HG03045 (cell line): ENCODE measurements around the gene ATP1B2.
"Not testable (repeated sequence)": the region's sequence is repeated elsewhere in the genome, so short reads cannot be mapped to it uniquely, and the experiment has no call there.

Source experiments
- ATAC-seq: cut with Tn5 transposase; IDR thresholded peaks from one replicate; pipeline ENCODE4 v1.9.1; 2021; ENCODE audit warnings: mild to moderate bottlenecking, moderate library complexity; ENCODE audit not compliant: unreplicated experiment

ATP1B2 gene

GRCh38 chr17:7633093-7633492, 17.6 kb upstream of the ATP1B2 start:
- ATAC-seq, result no peak

GRCh38 chr17:7634384-7634783, 16.3 kb upstream of the ATP1B2 start:
- no peak for ATAC-seq

GRCh38 chr17:7636163-7636562, 14.6 kb upstream of the ATP1B2 start:
- no peak for ATAC-seq

DNA sequence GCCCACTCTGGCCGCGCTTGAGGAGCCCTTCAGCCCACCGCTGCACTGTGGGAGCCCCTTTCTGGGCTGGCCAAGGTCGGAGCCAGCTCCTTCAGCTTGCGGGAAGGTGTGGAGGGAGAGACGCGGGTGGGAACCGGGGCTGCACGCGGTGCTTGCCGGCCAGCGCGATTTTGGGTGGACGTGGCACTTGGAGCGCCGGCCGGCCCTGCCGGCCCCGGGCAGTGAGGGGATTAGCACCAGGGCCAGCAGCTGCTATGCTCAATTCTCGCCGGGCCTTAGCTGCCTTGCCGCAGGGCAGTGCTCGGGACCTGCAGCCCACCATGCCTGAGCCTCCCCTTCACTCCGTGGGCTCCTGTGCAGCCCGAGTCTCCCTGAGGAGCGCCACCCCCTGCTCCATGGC, 9.9 kb upstream of the ATP1B2 start:
- ATAC-seq, result no peak

- not testable (repeated sequence) for ATAC-seq
Measured at GRCh38 chr17:7641635-7642034, 9.1 kb upstream of the ATP1B2 start.

DNA sequence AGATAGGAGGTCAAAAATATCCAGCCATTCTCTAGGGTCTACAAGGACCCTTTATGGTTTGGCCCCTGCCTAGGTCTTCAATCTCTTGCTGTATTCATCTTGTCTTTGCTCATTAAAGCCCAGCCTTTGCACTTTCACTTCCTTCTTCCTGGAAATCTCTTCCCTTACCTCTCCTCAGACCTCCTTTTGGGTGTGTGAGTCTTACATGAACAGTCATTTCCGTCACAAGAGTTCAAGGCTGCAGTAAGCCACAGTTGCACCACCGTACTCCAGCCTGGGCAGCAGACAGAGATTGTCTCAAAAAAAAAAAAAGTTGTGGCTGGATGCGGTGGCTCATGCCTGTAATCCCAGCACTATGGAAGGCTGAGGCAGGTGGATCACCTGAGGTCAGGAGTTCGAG, 6.0 kb upstream of the ATP1B2 start:
- no peak for ATAC-seq

GRCh38 chr17:7646457-7646856, 4.3 kb upstream of the ATP1B2 start:
- ATAC-seq, result no peak

GRCh38 chr17:7647018-7647417, 3.7 kb upstream of the ATP1B2 start:
- ATAC-seq, result no peak

- ATAC-seq, result no peak
Measured at GRCh38 chr17:7651097-7651664, 455 bp downstream of the ATP1B2 start.

DNA sequence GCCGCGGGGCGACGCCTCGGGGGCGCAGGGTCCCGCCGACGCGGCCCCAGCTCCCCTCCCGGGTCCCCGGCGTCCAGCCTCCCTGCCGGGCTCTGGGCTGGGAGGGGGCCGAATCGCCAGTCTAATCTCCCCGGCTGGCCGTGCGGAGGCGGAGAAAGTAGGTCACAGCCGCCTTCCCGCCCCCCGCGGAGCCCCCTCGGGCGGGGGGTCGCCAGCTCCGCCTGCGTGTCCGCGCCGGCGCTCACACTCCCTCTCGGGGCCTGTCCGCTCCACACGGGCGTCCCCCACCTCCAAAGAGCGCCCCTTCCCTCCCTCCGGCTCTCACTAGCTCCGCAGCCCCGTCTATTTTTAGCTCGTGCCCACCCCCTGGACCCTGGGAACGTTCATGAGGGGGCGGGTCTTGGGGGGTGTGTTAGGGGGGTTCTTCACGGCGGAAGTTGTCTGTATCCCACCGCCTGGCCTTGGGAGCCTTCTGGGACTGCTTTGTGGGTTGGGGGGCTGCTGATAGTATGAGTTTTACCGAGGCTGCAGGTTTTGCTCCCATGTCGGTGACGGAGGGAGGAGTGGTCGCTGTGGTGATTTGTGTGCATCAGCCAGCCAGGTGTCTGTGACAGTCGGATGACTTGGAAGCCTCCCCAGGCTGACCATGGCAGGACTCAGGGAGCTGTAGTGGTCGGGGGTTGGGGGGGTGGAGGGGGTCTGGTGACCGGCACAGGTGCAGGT, 1.1 kb downstream of the ATP1B2 start:
- ATAC-seq, result no peak

GRCh38 chr17:7652388-7653356, 1.9 kb downstream of the ATP1B2 start:
- ATAC-seq, result no peak

DNA sequence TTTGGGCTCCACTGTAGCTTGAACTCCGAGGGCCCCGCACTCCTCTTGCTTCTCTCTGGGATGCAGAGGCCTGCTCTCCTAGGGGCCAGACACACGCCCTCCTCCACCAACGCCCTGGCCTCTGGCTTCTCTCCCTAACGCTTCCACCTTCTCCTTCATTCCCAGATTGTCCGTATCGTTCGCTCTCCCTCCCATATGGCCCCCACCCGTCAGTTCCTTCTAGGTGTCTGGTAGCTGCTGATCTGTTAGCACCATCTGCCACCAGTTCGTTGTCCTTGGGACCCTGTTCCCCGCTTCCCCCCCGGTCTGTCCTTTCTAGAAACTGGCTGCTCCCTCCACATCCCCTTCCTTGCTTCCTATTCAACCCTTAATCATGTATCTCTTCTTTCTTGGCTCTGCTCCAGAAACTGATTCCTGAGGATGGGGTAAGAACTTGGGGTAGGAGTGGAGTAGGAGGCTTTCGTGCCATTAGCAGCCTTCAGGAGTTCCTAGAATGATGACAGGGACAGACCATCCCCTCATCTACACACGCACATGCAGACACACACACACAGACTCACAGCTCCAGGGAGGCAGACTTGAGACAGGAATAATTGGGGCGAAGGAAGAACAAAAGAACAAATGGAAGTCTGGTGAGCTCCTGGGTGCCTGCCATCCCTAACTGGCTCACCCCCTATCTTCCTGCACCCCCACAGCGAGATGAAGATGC, 4.3 kb downstream of the ATP1B2 start:
- no peak for ATAC-seq

- no peak for ATAC-seq
Measured at GRCh38 chr17:7655541-7655840, 4.8 kb downstream of the ATP1B2 start.

DNA sequence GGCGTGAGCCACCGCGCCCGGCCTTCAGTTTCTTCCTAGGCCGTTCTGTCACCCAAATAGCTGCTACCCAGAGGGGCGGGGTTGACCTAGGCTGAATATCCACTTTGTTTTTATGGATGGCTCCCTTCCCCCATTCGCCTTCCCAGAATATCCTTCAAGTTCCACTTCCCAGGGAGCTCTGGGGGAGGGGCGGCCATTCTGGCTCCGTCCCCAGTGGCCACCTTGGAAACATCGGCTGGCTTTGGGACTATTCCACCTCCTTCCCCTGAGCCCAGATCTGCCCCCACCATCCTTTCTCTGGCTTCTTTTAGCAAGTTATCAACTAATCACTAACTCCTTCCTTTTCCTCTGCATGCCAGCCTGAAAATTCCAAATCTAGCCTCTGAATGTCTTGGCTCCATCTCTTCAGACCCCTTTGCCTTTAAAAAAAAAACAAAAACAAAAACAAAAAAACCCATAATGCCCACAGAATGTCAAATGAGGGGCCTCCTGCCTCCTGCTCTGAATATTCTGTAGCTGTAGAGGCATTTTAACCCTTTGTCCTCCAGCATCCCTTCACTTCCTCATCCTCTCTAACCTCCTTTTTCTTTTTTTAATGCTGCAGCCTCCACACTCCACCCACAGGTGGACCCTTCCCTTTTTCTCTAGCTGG, 6.4 kb downstream of the ATP1B2 start:
- ATAC-seq, result no peak

DNA sequence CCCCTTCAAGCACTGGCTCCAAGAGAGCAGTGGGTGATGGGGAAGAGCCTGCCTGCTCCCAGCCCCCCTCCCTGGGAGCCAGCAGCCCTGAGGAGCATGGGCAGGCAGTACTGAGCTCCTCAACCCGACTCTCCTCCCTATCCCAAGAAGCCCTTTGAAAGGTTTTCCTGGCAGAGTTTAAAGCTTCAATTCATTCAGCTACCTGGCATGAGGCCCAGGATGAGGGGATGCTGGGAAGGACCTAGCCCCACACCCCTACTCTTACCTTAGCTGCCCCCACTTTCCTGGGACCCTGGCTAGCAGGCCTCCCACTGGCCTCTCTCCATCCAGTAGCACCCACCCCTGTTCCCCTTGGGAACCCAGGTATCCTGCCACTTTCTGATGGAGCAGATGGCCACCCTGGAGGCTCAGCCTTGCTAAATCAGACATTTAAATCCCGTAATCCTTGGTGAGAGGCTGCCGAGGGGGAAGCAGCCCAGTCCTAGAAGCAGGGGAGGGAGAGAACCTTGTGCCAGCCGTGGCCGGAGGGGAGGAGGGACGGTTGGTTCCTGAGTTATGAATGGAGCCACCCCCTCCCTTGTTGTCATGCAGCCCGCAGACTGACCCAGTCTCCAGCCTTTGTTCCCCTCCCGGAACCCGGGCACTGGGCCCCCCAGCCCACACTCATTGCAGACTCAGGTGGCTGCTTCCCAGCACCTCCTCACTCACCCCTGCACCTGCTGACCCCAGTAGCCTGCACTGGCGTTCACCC, 17.1 kb downstream of the ATP1B2 start:
- no peak for ATAC-seq

GRCh38 chr17:7668482-7668881, 17.8 kb downstream of the ATP1B2 start:
- no peak for ATAC-seq

DNA sequence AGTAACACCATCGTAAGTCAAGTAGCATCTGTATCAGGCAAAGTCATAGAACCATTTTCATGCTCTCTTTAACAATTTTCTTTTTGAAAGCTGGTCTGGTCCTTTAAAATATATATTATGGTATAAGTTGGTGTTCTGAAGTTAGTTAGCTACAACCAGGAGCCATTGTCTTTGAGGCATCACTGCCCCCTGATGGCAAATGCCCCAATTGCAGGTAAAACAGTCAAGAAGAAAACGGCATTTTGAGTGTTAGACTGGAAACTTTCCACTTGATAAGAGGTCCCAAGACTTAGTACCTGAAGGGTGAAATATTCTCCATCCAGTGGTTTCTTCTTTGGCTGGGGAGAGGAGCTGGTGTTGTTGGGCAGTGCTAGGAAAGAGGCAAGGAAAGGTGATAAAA, 22.5 kb downstream of the ATP1B2 start:
- no peak for ATAC-seq

- ATAC-seq, result no peak
Measured at GRCh38 chr17:7674934-7675333, 24.2 kb downstream of the ATP1B2 start.

GRCh38 chr17:7676533-7676932, 25.8 kb downstream of the ATP1B2 start:
- no peak for ATAC-seq
